Measurements from ENCODE around the gene FOXC1.

- TF ChIP-seq POLR2AphosphoS5 (IDR thresholded peaks at IDR 0.05; ENCODE audit: low read depth, low read length) (no peak), POLR2A (IDR thresholded peaks at IDR 0.05; ENCODE audit: low read depth, low read length) (no peak), POU2F2 (IDR thresholded peaks at IDR 0.05; ENCODE audit: low read depth, low read length) (no peak)
Observed at GRCh38 chr6:1636971-1637871, 27.5 kb downstream of the FOXC1 start.

Data from GM12891 (cell line).